Measurements from ENCODE around the gene CIC.
A peak's percentile ranks its signal among the peaks of the same experiment; 100 is the strongest.

CIC gene

DNA sequence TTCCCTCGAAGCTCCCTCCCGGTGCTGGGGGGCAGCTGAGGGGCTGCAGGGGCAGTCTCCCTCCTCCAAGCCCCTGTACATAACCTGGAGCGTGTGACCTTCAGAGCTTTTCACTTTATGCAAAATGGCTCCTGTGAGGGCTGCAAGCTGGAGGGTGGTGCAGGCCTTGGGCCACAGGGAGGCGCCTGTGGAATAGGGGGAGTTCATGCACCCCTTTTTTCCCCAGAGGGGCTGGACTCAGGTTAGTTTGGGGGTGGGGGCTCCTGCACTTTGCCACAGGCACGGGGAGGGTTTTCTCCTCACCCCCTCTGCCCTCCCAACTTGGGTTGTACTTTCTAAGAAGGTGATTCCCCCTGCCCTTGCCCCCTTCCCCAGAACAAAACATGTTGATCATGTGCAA, 26.3 kb downstream of the CIC start:
- H3K9ac ChIP-seq (ENCODE audit: low read length): no peak overlapping the region
- H3K27me3 ChIP-seq (ENCODE audit: control insufficient read depth, insufficient read depth, low read length): no peaks in the 10 kb centered on the region
- peaks cover 20% of the 10 kb centered on the region for H3K36me3 ChIP-seq (ENCODE audit: control insufficient read depth, low read depth, low read length)
- no peaks in the 10 kb centered on the region for H3K4me1 ChIP-seq (ENCODE audit: control insufficient read depth, low read depth, low read length)
- H3K27ac ChIP-seq (ENCODE audit: low read length): no peak overlapping the region
- no peak overlapping the region for H3K4me3 ChIP-seq (ENCODE audit: low read length)
- no peaks in the 10 kb centered on the region for H3K9me3 ChIP-seq (ENCODE audit: control insufficient read depth, low read depth, low read length)

DNA sequence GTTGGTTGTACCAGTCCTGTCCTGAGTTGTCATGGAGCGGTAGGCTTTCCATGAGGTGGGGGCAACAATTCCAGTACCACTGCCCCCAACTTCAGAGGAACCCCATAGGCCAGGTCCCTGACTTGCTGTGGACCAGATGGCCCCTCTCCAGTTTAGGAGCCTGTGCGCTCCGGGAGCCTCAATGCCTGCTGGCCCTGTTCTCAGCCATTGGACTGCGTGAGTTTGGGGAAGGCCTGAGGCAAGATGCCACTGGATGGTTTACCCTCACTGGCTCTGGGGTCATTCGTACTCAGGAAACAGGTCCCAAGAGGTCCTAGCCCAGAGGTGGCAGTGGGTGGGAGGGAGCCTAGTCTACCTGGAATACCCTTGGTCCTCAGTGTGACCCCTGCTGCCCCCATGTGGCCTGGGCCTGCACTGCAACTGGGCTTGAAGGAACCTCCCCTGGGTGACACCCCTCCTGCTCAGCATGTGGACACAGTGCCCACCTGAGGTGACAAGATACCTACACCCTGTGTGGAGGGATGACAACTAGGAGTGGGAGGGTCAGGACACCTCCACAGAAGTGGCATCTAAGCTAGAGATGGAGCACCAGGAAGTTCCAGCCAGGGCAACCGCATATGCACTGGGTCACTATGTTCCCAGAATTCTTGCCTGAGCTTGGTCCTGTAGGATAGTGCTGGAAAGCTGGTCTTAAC, 26.9 kb downstream of the CIC start:
- Histone ChIP-seq H3K27me3 (ENCODE audit: control insufficient read depth, insufficient read depth, low read length) (no peaks in the 10 kb centered on the region), H3K4me3 (ENCODE audit: low read length) (no peak overlapping the region), H3K27ac (ENCODE audit: low read length) (no peak overlapping the region), H3K9me3 (ENCODE audit: control insufficient read depth, low read depth, low read length) (no peaks in the 10 kb centered on the region), H3K4me1 (ENCODE audit: control insufficient read depth, low read depth, low read length) (no peaks in the 10 kb centered on the region), H3K9ac (ENCODE audit: low read length) (no peak overlapping the region), H3K36me3 (ENCODE audit: control insufficient read depth, low read depth, low read length) (peaks cover 16% of the 10 kb centered on the region)

DNA sequence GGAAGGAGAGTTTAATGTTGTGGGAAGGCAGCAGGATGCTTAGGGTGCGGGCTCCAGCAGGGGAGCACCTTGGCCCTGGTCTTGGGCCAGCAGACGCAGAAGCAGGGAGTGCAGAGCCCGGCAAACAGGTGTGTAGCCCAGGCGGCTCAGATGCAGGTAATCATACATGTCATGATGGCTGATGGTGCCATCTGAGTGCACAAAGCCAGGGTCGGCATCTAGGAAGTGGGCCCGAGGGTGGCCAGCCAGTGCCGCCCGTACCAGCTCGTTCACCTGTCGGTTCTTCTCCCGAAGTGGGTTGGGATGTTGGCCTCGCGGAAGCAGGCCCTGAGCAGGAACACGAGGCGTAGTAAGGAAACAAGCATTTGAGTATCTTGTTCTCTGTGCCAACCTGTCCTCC, 28.0 kb downstream of the CIC start:
- Histone ChIP-seq H3K27ac (ENCODE audit: low read length) (no peak overlapping the region), H3K9ac (ENCODE audit: low read length) (no peak overlapping the region), H3K4me3 (ENCODE audit: low read length) (no peak overlapping the region), H3K9me3 (ENCODE audit: control insufficient read depth, low read depth, low read length) (no peaks in the 10 kb centered on the region), H3K27me3 (ENCODE audit: control insufficient read depth, insufficient read depth, low read length) (no peaks in the 10 kb centered on the region), H3K4me1 (ENCODE audit: control insufficient read depth, low read depth, low read length) (peaks cover 4% of the 10 kb centered on the region), H3K36me3 (ENCODE audit: control insufficient read depth, low read depth, low read length) (peaks cover 12% of the 10 kb centered on the region)

DNA sequence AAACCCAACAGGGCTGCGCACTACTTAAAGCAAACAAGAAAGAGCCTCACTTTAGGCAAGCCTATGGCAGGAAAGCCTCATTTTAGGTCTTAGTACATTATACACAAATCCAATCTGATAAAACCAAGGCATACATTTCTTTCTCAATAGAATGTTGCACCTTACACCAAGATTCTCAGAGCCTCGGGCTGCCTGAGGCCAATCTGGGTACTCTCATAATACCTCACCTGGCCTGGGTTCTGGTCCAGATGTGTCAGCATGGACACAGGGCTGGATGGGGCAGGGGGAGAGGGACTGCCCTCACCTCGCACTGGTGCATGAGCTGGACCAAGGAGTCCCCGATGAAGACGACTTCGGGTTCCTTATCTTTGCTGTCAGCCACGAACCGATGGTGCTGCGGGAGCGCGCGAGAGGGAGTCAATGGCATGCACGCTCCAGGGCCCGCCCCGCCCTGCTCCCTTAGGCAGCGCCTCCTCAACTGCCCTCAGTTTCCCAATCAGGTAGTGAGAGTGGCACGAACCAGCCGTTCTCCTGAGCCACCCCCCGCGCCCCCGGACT, 32.7 kb downstream of the CIC start, which contains the start of gene PRR19:
TSS of gene PRR19 (plus strand) at position 487 of the 558 bp plus-strand sequence. CDS start 7,453 bp downstream, outside the sequence.
- no peaks in the 10 kb centered on the region for H3K9me3 ChIP-seq (ENCODE audit: control insufficient read depth, low read depth, low read length)
- peak within 1 kb of the TSS; percentile 60 for H3K9ac ChIP-seq (ENCODE audit: low read length)
- H3K27me3 ChIP-seq (ENCODE audit: control insufficient read depth, insufficient read depth, low read length): no peaks in the 10 kb centered on the region
- H3K4me3 ChIP-seq (ENCODE audit: low read length): peak within 1 kb of the TSS; percentile 85
- H3K36me3 ChIP-seq (ENCODE audit: control insufficient read depth, low read depth, low read length): peaks cover 4% of the 10 kb centered on the region
- peak within 1 kb of the TSS; percentile 59 for H3K27ac ChIP-seq (ENCODE audit: low read length)
- peaks cover 13% of the 10 kb centered on the region for H3K4me1 ChIP-seq (ENCODE audit: control insufficient read depth, low read depth, low read length)

- Histone ChIP-seq H3K27ac (ENCODE audit: low read length) (peak overlapping the region; percentile 59), H3K4me3 (ENCODE audit: low read length) (peak overlapping the region; percentile 85), H3K27me3 (ENCODE audit: control insufficient read depth, insufficient read depth, low read length) (no peaks in the 10 kb centered on the region), H3K36me3 (ENCODE audit: control insufficient read depth, low read depth, low read length) (no peaks in the 10 kb centered on the region), H3K9ac (ENCODE audit: low read length) (peak overlapping the region; percentile 60), H3K9me3 (ENCODE audit: control insufficient read depth, low read depth, low read length) (no peaks in the 10 kb centered on the region), H3K4me1 (ENCODE audit: control insufficient read depth, low read depth, low read length) (peaks cover 13% of the 10 kb centered on the region)
Observed at GRCh38 chr19:42303101-42303464, 34.0 kb downstream of the CIC start.

DNA sequence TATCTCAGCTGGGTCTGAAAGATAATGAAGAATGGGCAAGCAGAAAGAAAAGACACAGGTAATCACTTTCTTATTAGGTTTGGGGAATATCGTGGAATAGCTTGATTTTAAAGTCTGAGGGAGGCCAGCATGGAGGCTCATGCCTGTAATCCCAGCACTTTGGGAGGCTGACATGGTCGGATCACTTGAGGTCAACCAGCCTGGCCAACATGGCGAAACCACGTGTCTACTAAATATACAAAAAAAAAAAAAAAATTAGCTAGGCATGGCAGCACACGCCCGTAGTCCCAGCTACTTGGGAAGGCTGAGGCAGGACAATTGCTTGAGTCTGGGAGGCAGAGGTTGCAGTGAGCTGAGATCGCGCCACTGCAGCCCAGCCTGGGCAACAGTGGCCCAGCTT, 34.8 kb downstream of the CIC start:
- Histone ChIP-seq H3K36me3 (ENCODE audit: control insufficient read depth, low read depth, low read length) (no peaks in the 10 kb centered on the region), H3K4me1 (ENCODE audit: control insufficient read depth, low read depth, low read length) (peaks cover 13% of the 10 kb centered on the region), H3K4me3 (ENCODE audit: low read length) (no peak overlapping the region), H3K9ac (ENCODE audit: low read length) (no peak overlapping the region), H3K9me3 (ENCODE audit: control insufficient read depth, low read depth, low read length) (no peaks in the 10 kb centered on the region), H3K27ac (ENCODE audit: low read length) (no peak overlapping the region), H3K27me3 (ENCODE audit: control insufficient read depth, insufficient read depth, low read length) (no peaks in the 10 kb centered on the region)

- Histone ChIP-seq H3K27me3 (ENCODE audit: control insufficient read depth, insufficient read depth, low read length) (no peaks in the 10 kb centered on the region), H3K9me3 (ENCODE audit: control insufficient read depth, low read depth, low read length) (no peaks in the 10 kb centered on the region), H3K4me1 (ENCODE audit: control insufficient read depth, low read depth, low read length) (peaks cover 9% of the 10 kb centered on the region), H3K27ac (ENCODE audit: low read length) (no peak overlapping the region), H3K9ac (ENCODE audit: low read length) (no peak overlapping the region), H3K4me3 (ENCODE audit: low read length) (no peak overlapping the region), H3K36me3 (ENCODE audit: control insufficient read depth, low read depth, low read length) (no peaks in the 10 kb centered on the region)
Observed at GRCh38 chr19:42306646-42307045, 37.6 kb downstream of the CIC start.

DNA sequence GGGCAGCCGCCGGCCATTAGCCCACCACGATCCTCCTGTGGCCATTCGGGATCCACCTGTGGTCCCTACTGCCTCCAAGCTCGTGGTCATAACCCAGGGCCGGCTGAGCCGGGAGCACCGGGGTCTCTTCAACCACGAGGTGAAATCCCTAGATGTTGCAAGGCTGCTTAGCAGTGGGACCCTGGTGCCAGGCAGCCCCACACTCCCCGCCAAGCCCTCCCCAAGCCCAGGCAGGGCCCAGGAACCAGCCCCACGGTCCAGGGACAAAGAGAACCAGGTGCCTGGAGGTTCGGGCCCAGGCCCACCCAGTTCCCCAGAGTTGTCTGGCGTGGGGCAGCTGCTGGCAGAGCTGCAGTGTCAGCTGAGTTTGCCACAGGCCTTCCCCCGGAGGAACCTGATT, 40.6 kb downstream of the CIC start:
- Histone ChIP-seq H3K9ac (ENCODE audit: low read length) (no peak overlapping the region), H3K4me3 (ENCODE audit: low read length) (no peak overlapping the region), H3K36me3 (ENCODE audit: control insufficient read depth, low read depth, low read length) (no peaks in the 10 kb centered on the region), H3K27me3 (ENCODE audit: control insufficient read depth, insufficient read depth, low read length) (peaks cover 21% of the 10 kb centered on the region), H3K4me1 (ENCODE audit: control insufficient read depth, low read depth, low read length) (peaks cover 3% of the 10 kb centered on the region), H3K27ac (ENCODE audit: low read length) (no peak overlapping the region), H3K9me3 (ENCODE audit: control insufficient read depth, low read depth, low read length) (no peaks in the 10 kb centered on the region)

DNA sequence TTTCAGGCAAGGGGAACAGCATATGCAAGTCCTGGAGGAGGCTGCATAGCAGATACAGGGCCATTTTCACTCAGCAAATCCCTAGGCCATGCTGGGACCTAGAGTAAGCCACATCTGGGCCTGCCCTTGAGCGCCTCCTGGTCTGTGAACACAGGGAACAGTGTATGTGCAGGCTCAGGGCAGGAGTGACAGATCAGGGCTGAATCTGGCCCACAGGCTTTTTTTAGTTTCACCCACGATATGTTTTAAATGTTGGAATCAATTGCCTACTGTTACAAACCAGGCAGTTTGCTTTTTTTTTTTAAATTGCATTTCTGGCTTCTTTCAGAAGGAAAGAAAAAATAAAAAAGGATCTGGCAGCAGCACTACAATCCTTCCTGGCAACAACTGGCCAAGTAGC, 42.6 kb downstream of the CIC start:
- Histone ChIP-seq H3K4me1 (ENCODE audit: control insufficient read depth, low read depth, low read length) (peaks cover 3% of the 10 kb centered on the region), H3K27me3 (ENCODE audit: control insufficient read depth, insufficient read depth, low read length) (peaks cover 24% of the 10 kb centered on the region), H3K27ac (ENCODE audit: low read length) (no peak overlapping the region), H3K9ac (ENCODE audit: low read length) (no peak overlapping the region), H3K36me3 (ENCODE audit: control insufficient read depth, low read depth, low read length) (no peaks in the 10 kb centered on the region), H3K9me3 (ENCODE audit: control insufficient read depth, low read depth, low read length) (no peaks in the 10 kb centered on the region), H3K4me3 (ENCODE audit: low read length) (no peak overlapping the region)

DNA sequence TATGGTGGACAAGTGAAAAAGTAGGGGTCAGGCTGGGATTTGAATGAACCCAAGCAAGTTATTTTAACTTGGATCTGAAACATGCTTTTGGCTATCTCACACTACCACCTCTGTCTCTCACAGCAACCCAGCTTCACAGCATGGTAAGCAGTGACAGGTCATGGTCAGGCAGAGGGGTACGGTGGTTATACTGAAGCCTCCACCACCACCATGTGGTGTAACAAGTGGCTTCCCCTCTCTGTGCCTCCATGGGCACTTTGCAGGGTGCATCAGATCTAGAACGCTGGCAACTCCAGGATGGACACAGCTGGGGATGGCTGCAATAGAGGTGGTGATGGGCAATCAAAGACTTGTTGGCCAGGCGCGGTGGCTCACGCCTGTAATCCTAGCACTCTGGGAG, 43.3 kb downstream of the CIC start:
- no peaks in the 10 kb centered on the region for H3K9me3 ChIP-seq (ENCODE audit: control insufficient read depth, low read depth, low read length)
- H3K4me3 ChIP-seq (ENCODE audit: low read length): no peak overlapping the region
- no peak overlapping the region for H3K9ac ChIP-seq (ENCODE audit: low read length)
- H3K4me1 ChIP-seq (ENCODE audit: control insufficient read depth, low read depth, low read length): peaks cover 3% of the 10 kb centered on the region
- no peaks in the 10 kb centered on the region for H3K36me3 ChIP-seq (ENCODE audit: control insufficient read depth, low read depth, low read length)
- H3K27ac ChIP-seq (ENCODE audit: low read length): no peak overlapping the region
- peaks cover 24% of the 10 kb centered on the region for H3K27me3 ChIP-seq (ENCODE audit: control insufficient read depth, insufficient read depth, low read length)

- Histone ChIP-seq H3K9ac (ENCODE audit: low read length) (no peak within 1 kb of the TSS), H3K36me3 (ENCODE audit: control insufficient read depth, low read depth, low read length) (no peaks in the 10 kb centered on the region), H3K27ac (ENCODE audit: low read length) (no peak within 1 kb of the TSS), H3K4me1 (ENCODE audit: control insufficient read depth, low read depth, low read length) (peaks cover 3% of the 10 kb centered on the region), H3K4me3 (ENCODE audit: low read length) (peak within 1 kb of the TSS; percentile 78), H3K27me3 (ENCODE audit: control insufficient read depth, insufficient read depth, low read length) (peaks cover 24% of the 10 kb centered on the region), H3K9me3 (ENCODE audit: control insufficient read depth, low read depth, low read length) (no peaks in the 10 kb centered on the region)
Observed at GRCh38 chr19:42313096-42313839, 44.2 kb downstream of the CIC start, which contains the start of gene TMEM145. Gene TMEM145, plus strand, starts transcription at chr19:42313309. Its CDS starts 68 bp downstream, at chr19:42313377.
